HG03520 (cell line): Measurements from ENCODE around the gene DNAI4.
"Not testable (repeated sequence)": the region's sequence is repeated elsewhere in the genome, so short reads cannot be mapped to it uniquely, and the experiment has no call there.

Experiments used
- ATAC-seq: cut with Tn5 transposase; IDR thresholded peaks from one replicate; pipeline ENCODE4 v1.9.1; 2021; ENCODE audit warnings: mild to moderate bottlenecking, moderate library complexity; ENCODE audit not compliant: unreplicated experiment

DNAI4 gene

GRCh38 chr1:66929999-66930822, 5.6 kb upstream of the DNAI4 start:
- peak; percentile 68 for ATAC-seq

GRCh38 chr1:66929691-66929998, 5.0 kb upstream of the DNAI4 start:
- no peak for ATAC-seq

- no peak for ATAC-seq
These were observed 4.6 kb upstream of the DNAI4 start for GRCh38 chr1:66929146-66929688.

GRCh38 chr1:66927528-66927927, 2.9 kb upstream of the DNAI4 start:
- ATAC-seq: no peak

- ATAC-seq: no peak
These were observed 1.3 kb upstream of the DNAI4 start for GRCh38 chr1:66925944-66926343.

- no peak for ATAC-seq
These were observed 878 bp upstream of the DNAI4 start for GRCh38 chr1:66925558-66925910.

GRCh38 chr1:66920543-66920942, 4.1 kb downstream of the DNAI4 start:
- no peak for ATAC-seq

- no peak for ATAC-seq
These were observed 4.8 kb downstream of the DNAI4 start for GRCh38 chr1:66919828-66920227.

- ATAC-seq: no peak
These were observed 5.6 kb downstream of the DNAI4 start for GRCh38 chr1:66919063-66919462.

- ATAC-seq: no peak
These were observed 7.2 kb downstream of the DNAI4 start for GRCh38 chr1:66917476-66917875.

GRCh38 chr1:66916320-66916719, 8.3 kb downstream of the DNAI4 start:
- ATAC-seq: no peak

- ATAC-seq: not testable (repeated sequence)
These were observed 9.5 kb downstream of the DNAI4 start for GRCh38 chr1:66915203-66915602.

- ATAC-seq: no peak
These were observed 30.9 kb downstream of the DNAI4 start for GRCh38 chr1:66893712-66894111.

- no peak for ATAC-seq
These were observed 34.0 kb downstream of the DNAI4 start for GRCh38 chr1:66890621-66891020.

- ATAC-seq: no peak
These were observed 35.6 kb downstream of the DNAI4 start for GRCh38 chr1:66889030-66889429.

GRCh38 chr1:66876664-66877063, 48.0 kb downstream of the DNAI4 start:
- no peak for ATAC-seq

- no peak for ATAC-seq
These were observed 51.5 kb downstream of the DNAI4 start for GRCh38 chr1:66873111-66873510.

GRCh38 chr1:66872024-66872423, 52.6 kb downstream of the DNAI4 start:
- ATAC-seq: not testable (repeated sequence)

- ATAC-seq: no peak
These were observed 57.2 kb downstream of the DNAI4 start for GRCh38 chr1:66867501-66867900.

GRCh38 chr1:66860529-66860928, 64.1 kb downstream of the DNAI4 start:
- ATAC-seq: no peak

- ATAC-seq: no peak
These were observed 71.3 kb downstream of the DNAI4 start for GRCh38 chr1:66853379-66853778.

GRCh38 chr1:66852870-66853269, 71.8 kb downstream of the DNAI4 start:
- ATAC-seq: peak; percentile 68

GRCh38 chr1:66850989-66851388, 73.7 kb downstream of the DNAI4 start:
- ATAC-seq: no peak
